ENCODE data around the gene OR5M8. TPM values are rescaled to one million over a fixed set of nuclear protein-coding genes. Genes with fewer than 3 reads are reported as not detected.

The OR5M8 gene
- total RNA-seq, 6 experiments from 2014 or later = not detected

DNA sequence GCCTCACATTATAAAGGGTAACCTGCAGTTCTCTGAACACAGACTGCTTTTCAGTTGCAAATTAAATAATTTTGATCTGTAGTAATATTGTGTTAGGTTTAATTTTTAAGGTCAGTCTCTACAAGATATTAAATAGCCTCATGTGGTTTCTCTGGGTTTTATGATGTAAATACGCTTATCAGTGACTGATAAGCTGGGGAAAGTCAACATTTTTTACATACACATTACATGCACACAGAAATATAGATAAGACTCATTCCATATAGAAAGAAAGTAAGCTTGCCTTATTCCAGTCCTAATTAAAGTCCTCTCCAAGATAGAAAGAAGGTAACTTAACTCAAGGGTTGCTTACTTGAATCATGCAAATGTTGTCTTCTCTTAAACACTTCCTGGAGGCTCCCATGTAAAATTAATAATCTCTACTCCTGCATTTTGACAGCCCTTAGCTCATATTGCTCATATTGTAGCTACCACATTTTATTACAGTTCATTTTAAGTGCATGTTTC, 16.4 kb downstream of the OR5M8 start:
- no peak overlapping the region for H3K27ac ChIP-seq
- WGBS (ENCODE audit: insufficient coverage, low coverage, low lambda C conversion rate, missing lambda C conversion rate) = 30% methylated on average over 1 of the region's 1 CpG
- intact Hi-C loops (cut with DNase I) = no loop called here
- no peaks in the 10 kb centered on the region for H3K27me3 ChIP-seq
- no peaks in the 10 kb centered on the region for H3K36me3 ChIP-seq
- no peak for DNase-seq
- no peak for ATAC-seq
- H3K9me3 ChIP-seq = no peaks in the 10 kb centered on the region
- H3K4me3 ChIP-seq = no peak overlapping the region
- TF ChIP-seq POLR2A (IDR thresholded peaks at IDR 0.05) = no peak
- TF ChIP-seq, protein P1, sequence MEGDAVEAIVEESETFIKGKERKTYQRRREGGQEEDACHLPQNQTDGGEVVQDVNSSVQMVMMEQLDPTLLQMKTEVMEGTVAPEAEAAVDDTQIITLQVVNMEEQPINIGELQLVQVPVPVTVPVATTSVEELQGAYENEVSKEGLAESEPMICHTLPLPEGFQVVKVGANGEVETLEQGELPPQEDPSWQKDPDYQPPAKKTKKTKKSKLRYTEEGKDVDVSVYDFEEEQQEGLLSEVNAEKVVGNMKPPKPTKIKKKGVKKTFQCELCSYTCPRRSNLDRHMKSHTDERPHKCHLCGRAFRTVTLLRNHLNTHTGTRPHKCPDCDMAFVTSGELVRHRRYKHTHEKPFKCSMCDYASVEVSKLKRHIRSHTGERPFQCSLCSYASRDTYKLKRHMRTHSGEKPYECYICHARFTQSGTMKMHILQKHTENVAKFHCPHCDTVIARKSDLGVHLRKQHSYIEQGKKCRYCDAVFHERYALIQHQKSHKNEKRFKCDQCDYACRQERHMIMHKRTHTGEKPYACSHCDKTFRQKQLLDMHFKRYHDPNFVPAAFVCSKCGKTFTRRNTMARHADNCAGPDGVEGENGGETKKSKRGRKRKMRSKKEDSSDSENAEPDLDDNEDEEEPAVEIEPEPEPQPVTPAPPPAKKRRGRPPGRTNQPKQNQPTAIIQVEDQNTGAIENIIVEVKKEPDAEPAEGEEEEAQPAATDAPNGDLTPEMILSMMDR (IDR thresholded peaks at IDR 0.05) = no peak
- H3K4me1 ChIP-seq = no peaks in the 10 kb centered on the region

DNA sequence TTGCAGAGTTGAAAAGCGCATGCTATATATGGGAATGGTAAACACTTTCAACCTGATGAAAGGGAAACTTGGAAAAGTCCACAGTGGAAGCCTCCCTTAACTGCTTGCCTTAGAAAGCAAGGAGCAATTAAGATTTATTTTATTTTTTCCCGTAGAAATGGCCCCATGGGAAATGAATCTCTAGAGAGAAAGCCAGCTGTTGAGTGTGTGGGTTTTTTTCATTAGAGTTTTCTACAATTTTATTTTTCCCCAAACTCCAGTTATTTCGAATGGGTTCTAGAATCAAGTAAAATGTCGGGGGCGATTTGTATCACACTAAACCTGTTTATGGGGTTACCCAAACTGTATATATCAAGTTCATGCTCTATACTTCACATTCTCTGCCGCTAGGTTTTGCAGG, 17.9 kb downstream of the OR5M8 start, which contains the start of gene OR5M3:
Gene OR5M3 (minus strand): TSS at position 101 of the 400 bp plus-strand sequence. CDS start 2,855 bp downstream, outside the sequence.
- no peaks in the 10 kb centered on the region for H3K36me3 ChIP-seq
- ATAC-seq (no peak), DNase-seq (no peak)
- H3K9me3 ChIP-seq = no peaks in the 10 kb centered on the region
- H3K27me3 ChIP-seq = no peaks in the 10 kb centered on the region
- H3K4me1 ChIP-seq = no peaks in the 10 kb centered on the region
- WGBS (ENCODE audit: insufficient coverage, low coverage, low lambda C conversion rate, missing lambda C conversion rate) = 45% methylated on average over 6 of the region's 6 CpGs
- H3K4me3 ChIP-seq = no peak within 1 kb of the TSS
- no peak within 1 kb of the TSS for H3K27ac ChIP-seq
- no peak for TF ChIP-seq POLR2A (IDR thresholded peaks at IDR 0.05)
- TF ChIP-seq, protein P1 (IDR thresholded peaks at IDR 0.05) = no peak
- intact Hi-C loops (cut with DNase I) = no loop called here

DNA sequence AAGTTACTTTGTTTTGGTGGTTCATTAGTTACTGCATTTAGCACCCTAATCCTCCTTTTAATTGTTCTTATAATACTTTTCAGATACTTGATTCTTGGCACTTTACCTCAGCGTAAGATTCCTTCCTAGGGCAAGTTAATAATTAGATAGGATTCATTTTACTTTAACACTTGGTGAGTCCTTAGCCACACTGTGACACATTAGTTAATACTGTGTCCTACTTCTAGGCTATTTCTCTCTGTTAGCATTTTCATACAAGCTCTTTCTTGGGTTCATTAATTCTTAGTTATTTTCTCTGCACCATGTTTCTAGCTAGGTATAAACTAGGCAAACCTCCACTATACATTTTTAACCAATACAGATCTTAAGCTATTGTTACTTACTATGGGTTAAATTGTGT, 34.1 kb downstream of the OR5M8 start:
- 69% methylated on average over 1 of the region's 1 CpG for WGBS (ENCODE audit: insufficient coverage, low coverage, low lambda C conversion rate, missing lambda C conversion rate)
- no peak for TF ChIP-seq POLR2A (IDR thresholded peaks at IDR 0.05)
- TF ChIP-seq, protein P1 (IDR thresholded peaks at IDR 0.05) = no peak

DNA sequence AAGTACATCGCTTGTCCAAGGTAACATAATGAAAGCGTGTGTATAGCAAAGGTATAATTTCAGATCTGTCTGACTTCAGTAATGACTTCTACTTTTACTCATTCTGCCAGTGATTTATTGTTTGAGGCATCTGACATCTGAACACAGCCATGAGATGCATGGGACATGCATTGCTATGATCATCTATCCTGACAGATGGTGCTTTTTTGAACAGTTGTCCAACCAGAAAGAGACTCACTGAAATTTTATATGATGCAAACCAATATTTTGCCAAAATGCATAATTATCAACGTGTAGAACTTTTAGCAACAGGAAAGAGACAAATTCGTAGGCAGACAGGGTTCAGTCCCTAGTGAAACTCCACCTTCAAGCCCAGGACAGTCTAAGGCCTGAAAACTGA, 37.6 kb downstream of the OR5M8 start:
- Histone ChIP-seq H3K9me3 (no peaks in the 10 kb centered on the region), H3K4me3 (no peak overlapping the region), H3K27ac (no peak overlapping the region), H3K4me1 (no peaks in the 10 kb centered on the region), H3K27me3 (no peaks in the 10 kb centered on the region), H3K36me3 (no peaks in the 10 kb centered on the region)
- ATAC-seq (no peak), DNase-seq (no peak)
- TF ChIP-seq, protein P1 (IDR thresholded peaks at IDR 0.05) = no peak
- no peak for TF ChIP-seq POLR2A (IDR thresholded peaks at IDR 0.05)
- 41% methylated on average over 4 of the region's 4 CpGs for WGBS (ENCODE audit: insufficient coverage, low coverage, low lambda C conversion rate, missing lambda C conversion rate)
- intact Hi-C loops (cut with DNase I) = no loop called here

More for the DNA sequence above, 34.1 kb downstream of the OR5M8 start:
- ATAC-seq (no peak), DNase-seq (no peak)
- intact Hi-C loops (cut with DNase I) = no loop called here
- Histone ChIP-seq H3K4me3 (no peak overlapping the region), H3K9me3 (no peaks in the 10 kb centered on the region), H3K27me3 (no peaks in the 10 kb centered on the region), H3K4me1 (no peaks in the 10 kb centered on the region), H3K27ac (no peak overlapping the region), H3K36me3 (no peaks in the 10 kb centered on the region)

Other genes starting within 250 kb of the OR5M8 start
- gene OR5T3, start 239.1 kb downstream of the OR5M8 start, total RNA-seq = not detected
- not detected for gene OR5T1, start 217.2 kb downstream of the OR5M8 start, total RNA-seq
- not detected for gene OR8H1, start 199.1 kb downstream of the OR5M8 start, total RNA-seq
- not detected for gene OR8K3, start 176.2 kb downstream of the OR5M8 start, total RNA-seq
- gene OR8K1, start 145.3 kb downstream of the OR5M8 start, total RNA-seq = not detected
- not detected for gene OR8J1, start 137.1 kb downstream of the OR5M8 start, total RNA-seq
- gene OR8U1, start 115.7 kb downstream of the OR5M8 start, total RNA-seq = not detected
- not detected for gene OR5AL1, start 78.7 kb downstream of the OR5M8 start, total RNA-seq
- not detected for gene OR5M3, start 18.0 kb downstream of the OR5M8 start, total RNA-seq
- gene OR5M11, start 51.9 kb upstream of the OR5M8 start, total RNA-seq = not detected
- gene OR5M10, start 86.4 kb upstream of the OR5M8 start, total RNA-seq = not detected
- gene OR5M1, start 123.5 kb upstream of the OR5M8 start, total RNA-seq = not detected
- not detected for gene OR5AP2, start 151.1 kb upstream of the OR5M8 start, total RNA-seq
- not detected for gene OR5AR1, start 172.3 kb upstream of the OR5M8 start, total RNA-seq
- not detected for gene OR9G1, start 207.7 kb upstream of the OR5M8 start, total RNA-seq